Stimulated activated CD8-positive, alpha-beta memory T cell treated with anti-CD3 and anti-CD28 coated beads, Interleukin-2, amount 100 ng/mL, for 1 hour (primary cell): Measurements from ENCODE around the gene ATP6V0C.

Experiments used
- DNase-seq, 2 donors: peaks; one replicate each; pipeline ENCODE4 v3.0.0-alpha.2; 2020; ENCODE audit warnings: low read depth in 2 of 2

Gene ATP6V0C

DNA sequence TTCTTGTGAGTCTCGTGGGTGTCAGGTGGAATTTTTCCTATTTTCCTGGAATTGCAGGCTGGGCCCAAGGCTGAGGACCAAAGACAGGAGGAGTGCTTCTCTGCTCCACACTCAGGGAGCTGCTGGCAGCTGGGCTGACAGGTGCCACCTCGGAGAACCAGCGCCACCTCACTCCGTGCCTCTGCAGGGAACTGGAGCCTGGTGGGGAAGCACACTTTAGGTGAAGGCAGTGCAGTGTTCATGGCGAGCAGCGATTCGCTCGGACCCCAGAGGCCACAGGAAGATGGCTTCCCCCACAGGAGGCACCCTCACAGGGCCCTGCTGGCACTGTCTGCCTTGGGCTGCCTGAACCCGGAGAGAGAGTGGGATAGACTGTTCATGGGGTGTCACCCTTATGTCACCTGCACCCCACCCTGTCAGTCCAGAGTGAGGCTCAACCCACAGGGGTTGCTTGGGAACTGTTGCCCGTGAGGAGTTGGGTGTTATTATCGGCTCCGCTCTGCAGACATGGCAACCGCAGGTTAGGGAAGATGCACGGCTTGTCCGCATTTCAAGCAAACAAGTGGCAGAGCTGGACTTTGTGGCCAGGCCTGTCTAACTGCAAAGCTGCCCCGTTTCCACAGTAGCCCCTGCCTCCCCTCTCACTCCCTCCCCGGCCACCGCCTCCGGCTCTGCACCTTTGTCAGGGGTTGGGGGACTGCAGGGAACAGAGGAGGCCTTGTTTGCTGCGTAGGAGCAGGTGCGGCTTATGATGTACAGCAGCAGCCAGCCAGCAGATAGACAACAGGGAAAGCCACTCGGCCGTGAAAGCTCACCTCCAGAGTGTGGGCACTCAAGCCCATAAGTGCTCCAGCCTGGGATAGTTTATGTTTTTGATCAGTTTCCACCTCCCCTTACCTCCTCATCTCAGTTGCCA lies 23.3 kb upstream of the ATP6V0C start:
- DNase-seq, result no peak

DNA sequence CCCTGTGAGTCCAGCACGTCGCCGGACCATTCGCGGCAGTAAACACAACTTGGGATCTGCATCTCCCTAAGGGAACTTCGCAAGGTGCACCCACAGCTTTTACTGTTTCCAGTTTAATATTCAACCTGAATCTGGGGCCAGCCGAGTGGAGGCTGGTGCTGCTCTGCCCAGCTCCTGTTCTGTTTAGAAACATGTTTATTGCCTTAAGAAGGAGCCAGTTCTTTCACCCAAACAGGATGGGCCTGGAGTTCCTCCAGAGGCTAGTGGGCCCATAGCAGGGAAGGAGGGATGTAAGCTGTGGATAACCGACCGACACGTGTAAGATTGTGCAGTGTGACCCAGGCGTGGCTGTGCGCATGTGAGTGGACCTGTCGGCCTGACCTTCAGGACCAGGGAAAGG lies 21.5 kb upstream of the ATP6V0C start:
- no peak for DNase-seq

DNA sequence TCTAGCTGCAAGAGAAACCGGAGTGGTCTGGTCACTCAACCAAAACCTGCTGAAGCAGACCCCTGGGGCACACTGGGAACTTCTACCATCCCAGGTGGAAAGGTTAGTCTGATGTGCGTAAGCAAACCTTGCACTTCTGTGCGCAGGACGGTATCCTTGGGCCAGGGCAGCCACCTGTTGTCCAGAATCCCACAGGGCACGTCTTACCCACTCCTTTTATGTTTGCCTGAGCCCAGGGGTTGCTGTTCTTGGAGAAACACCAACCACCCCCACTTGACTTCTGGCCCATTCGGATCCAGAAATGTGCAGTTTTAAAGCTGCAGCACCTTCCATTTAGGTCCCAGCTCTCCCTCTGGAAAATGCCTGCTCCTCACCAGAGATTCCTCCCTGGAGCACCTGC lies 20.1 kb upstream of the ATP6V0C start:
- DNase-seq, result no peak

DNA sequence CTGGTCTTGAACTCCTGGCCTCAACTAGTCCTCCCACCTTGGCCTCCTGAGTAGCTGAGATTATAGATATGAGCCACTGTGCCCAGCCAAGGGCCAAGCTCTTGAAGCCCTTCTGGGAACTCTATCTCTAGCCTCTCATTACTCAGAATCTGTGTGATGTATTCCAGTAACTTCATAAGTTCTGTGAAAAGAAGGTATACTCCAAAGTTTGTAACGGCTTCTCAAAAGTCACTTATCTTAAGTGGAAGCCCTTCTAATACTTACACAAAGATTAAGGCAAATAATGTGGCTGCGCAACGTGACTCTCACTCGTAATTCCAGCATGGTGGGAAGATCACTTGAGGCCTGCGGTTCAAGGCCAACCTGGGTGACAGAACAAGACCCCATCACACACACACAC lies 19.1 kb upstream of the ATP6V0C start:
- DNase-seq, result no peak

DNA sequence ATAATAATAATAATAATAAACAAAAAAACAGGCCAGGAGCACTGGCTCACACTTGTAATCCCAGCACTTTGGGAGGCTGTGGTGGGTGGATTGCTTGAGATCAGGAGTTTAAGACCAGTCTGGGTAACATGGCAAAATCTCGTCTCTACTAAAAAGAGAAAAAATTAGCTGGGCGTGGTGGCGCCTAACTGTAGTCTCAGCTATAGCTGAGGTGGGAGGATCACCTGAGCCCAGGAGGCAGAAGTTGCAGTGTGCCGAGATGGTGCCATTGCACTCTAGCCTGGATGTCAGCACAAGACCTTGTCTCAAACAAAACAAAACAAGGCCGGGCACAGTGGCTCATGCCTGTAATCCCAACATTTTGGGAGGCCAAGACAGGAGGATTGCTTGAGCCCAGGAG lies 18.7 kb upstream of the ATP6V0C start:
- no peak for DNase-seq

DNA sequence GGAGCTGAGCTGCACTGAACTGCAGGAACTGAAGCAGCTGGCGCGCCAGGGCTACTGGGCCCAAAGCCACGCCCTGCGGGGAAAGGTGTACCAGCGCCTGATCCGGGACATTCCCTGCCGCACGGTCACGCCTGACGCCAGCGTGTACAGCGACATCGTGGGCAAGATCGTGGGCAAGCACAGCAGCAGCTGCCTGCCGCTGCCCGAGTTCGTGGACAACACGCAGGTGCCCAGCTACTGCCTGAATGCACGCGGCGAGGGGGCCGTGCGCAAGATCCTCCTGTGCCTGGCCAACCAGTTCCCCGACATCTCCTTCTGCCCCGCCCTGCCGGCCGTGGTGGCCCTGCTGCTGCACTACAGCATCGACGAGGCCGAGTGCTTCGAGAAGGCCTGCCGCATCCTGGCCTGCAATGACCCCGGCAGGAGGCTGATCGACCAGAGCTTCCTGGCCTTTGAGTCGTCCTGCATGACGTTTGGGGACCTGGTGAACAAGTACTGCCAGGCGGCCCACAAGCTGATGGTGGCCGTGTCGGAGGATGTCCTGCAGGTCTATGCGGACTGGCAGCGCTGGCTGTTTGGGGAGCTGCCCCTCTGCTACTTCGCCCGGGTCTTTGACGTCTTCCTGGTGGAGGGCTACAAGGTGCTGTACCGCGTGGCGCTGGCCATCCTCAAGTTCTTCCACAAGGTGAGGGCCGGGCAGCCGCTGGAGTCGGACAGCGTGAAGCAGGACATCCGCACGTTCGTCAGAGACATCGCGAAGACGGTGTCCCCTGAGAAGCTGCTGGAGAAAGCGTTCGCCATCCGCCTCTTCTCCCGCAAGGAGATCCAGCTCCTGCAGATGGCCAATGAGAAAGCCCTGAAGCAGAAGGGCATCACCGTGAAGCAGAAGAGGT lies 17.3 kb upstream of the ATP6V0C start:
- no peak for DNase-seq

DNA sequence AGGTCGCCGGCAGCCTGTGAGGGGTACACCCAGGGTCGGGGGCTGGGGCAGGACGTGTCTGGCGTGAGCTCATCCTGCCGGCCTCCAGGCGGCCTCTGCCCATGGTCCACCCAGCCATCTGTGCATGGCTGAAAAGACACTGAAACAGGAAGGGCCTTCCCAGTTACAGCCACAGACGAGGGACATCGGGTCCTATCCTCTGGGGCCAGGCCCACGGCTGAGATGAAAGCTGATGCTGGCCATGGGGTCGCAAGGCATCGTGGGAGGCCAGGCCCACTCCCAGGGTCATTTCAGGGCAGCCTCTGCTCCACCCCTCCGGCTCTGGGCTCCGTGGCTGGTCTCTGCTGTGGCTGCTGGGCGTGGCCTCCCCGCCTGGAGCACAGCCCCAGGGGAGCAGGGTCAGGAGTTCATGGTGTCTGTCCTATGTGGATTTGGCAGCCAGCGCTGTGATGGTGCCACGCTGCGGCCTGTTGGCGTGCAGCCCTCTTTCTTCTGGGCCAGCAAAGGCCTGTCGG lies 16.6 kb upstream of the ATP6V0C start:
- DNase-seq, result no peak

DNA sequence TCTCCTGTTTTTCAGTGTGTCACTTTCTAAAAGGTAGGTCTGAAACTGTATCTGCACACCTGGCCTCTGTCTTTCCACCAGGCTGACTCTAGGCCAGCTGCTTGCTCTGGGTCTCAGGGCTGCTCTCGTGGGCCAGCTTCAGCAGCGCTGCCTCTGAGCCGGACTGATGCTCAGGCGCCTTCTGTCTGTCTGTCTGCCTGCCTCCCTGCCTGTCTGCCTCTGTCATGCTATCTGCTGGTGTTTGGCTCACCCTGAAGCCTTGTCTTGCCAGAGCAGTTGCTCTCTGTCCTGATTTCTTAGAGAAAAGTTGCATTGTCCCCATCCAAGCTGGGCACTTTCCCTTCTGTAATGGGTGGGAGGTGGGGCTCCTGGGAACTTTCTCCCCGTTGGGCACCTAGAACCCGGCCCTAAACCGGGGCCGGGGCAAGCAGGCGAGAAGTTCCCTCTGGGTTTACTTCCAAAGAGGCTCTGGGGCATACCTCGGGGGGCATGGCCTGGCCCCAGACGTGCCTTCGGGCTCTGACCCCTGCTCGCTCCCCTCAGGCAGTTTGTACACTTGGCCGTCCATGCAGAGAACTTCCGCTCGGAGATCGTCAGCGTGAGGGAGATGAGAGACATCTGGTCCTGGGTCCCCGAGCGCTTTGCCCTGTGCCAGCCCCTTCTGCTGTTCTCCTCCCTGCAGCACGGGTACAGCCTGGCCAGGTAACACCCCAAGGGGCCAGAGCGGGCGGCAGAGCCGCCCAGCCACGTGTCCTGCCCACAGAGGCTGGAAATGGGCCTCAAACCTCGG lies 15.9 kb upstream of the ATP6V0C start:
- no peak for DNase-seq

DNA sequence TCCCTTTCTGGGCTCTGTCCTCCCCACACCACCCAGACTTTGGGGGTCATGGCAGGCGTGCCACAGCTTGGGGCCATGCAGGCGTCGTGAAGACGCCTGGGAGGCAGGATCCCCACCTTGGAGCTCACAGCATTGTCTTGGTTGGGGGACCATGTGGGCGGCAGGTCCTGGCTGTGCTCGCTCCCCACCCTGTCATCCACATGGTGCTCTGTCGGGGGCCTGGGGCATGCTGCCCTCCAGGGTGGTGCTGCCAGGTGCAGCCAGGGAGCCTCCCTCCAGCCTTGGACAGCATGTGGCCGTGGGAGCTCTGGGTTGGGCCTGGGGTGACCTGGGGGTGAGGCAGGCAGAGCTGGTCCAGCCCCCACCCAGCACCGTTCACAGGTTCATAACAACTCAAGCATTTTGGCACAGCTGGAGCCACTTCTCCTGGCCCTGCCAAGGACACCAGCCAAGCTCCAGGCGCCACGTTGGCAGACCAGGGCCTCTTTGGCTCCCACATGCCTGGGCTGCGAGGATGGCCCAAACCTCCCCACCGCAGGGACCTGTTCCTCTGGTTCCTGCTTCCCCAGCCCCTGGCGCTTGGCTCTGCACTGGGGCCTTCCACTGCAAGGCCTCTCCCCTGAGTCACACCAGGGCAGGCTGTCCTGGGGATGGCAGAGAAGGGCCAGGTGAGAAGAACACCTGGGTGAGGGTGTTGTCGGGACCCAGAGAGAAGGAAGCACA lies 15.1 kb upstream of the ATP6V0C start:
- DNase-seq, result no peak

DNA sequence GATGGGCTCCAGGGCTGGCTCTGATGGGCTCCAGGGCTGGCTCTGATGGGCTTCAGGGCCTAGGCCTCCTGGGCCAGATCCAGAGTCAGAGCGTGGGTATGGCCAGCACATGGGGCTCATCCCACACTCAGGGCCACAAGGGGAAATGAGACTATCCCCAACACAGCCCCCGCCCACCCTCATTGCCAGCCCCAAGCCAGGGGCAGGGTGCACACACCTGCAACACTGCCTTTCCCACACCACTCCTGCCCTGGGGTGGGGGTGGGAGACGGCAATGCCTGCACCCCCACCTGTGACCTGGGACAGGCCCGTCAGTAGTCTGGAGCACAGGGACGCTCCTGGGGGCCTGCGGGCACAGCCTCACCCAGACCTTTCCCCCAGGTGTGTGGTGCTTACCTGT lies 14.3 kb upstream of the ATP6V0C start:
- DNase-seq, result no peak

DNA sequence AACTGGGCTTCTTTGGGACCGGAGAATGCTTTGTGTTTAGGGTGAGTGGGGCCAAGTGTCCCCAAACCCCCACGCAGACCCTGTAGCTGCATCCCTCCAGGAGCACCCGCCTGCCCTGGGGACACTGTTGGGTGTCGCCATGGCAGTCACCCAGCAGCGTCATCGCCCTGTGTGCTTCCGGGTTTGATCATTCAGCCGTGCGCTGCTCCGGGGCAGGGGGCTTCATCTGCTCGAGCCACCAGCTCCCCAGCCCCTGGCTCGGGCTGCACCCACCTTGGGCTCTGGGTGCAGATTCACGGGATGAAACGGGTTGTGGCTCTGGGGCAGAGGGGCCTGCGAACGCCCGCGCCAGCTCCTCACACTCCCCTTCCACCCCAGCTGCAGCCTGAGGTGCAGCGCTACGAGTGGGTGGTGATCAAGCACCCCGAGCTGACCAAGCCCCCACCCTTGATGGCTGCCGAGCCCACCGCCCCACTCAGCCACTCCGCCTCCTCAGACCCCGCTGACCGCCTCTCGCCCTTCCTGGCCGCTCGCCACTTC lies 13.8 kb upstream of the ATP6V0C start:
- no peak for DNase-seq

DNA sequence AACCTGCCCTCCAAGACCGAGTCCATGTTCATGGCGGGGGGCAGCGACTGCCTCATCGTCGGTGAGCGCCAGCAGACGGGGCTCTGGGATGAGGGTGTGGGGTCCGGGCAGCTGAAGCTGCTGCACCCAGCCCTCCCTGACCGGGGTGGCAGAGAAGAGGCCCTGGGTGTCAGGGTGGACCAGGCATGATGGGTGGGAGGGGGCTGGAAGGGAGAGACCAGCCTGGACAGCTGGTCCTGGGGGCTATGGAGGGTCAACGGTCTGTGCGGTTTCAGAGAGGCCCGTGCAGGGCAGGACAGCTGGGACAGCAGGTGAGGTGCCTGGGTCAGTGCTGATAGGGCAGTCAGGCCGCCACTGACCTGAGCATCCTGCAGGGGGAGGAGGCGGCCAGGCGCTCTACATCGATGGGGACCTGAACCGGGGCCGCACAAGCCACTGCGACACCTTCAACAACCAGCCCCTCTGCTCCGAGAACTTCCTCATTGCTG lies 13.3 kb upstream of the ATP6V0C start:
- no peak for DNase-seq

DNA sequence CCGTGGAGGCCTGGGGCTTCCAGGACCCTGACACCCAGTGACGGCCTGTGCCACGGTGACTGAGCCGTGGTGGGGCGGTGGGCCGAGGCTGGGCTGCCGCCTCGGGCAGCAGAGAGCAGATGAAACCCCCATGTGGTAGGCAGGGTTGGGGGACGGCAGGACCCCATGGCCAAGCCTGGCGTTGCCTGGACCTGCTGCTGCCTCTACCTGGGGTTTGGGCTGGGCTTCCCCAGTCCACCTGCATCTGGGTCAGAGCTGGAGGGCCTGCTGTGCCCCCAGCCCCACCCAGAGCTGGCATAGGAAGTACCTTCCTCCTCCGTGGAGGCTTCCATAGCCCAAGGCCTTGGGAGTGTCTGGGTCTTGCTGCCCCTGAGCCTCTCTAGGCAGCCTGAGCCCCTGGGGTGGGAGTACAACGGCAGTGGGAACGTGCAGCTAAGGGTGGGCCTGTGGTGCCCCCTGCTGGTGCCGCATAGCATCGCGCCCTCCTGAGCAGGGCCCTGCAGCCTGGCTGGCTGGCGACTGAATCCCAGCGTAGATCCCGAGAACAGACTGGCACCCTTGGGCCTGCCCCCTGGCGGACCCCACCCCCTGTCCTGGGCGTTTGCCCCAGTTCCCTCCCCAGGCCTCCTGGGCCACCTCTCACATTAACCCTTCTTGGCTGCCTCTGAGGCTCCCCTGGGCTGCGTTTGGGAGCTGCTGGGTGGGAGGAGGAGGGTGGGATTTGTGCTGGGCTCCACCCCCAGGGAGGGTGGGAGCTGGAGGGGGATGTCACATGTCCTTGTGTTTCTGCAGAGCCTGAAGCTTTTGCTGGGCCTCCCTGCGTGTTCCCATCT lies 12.6 kb upstream of the ATP6V0C start:
- DNase-seq, result peak; percentile 68 to 72

DNA sequence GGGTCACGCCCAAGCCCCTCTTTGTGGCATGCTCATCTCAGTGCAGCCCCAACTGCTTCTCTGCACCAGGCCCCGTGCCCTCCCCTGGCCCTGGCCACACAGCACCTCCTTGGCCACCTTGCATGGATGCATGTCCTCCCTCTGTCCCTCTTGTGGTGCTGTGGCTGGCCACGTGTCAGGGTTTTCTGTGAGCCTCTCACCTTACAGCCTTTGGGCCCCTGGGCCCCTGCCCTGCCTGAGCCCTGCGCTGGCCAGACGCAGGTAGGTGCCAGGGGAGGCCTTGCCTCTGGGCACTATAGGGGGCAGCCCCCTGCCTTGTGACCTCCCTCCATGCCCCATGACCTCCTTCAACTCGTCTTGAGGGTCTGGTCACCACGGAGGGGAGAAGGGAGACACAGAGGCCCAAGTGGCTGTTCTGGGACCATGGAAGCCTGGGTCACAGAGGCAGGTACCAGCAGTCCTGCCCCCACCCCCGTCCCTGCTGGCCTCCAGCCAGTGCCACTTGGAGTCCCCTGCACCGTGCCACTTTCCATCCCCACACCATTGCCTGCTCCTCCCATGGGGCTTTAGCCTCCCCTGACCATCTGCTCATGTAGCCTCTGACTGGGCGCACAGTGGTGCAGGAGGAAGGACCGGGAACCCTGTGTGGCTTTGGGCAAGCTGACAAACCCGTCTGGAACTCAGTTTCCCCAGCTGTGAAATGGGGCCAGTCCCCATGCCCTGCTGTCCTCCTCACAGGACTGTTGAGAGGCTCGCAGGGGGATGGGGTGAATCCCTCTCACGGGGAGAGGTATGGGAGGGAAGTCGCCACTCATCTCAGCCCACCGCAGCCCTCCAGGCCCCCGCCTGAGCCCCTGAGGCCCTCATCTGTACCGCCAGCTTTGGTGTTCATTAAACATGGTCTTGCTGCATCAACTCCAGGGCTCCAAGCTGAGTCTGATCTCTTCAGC lies 11.5 kb upstream of the ATP6V0C start:
- no peak for DNase-seq

DNA sequence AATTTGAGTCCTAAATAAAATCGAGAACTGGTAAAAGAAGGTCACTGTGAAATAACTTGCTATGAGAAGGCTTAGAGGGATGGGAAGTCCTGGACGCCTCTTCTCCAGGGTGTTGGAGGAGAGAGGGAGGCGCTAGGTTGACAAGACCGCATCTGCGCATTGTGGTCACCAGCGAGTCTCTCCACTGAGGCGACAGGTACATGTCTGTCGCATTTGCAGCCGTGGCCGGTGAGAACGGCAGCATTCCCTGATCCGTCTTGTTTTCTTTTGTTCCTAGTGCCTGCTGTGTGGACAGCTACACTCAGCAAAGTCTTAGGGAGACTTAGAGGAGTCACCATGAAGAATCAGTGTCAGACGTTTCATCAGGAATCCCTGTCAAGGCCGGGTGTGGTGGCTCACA lies 8.1 kb upstream of the ATP6V0C start:
- DNase-seq, result no peak

DNA sequence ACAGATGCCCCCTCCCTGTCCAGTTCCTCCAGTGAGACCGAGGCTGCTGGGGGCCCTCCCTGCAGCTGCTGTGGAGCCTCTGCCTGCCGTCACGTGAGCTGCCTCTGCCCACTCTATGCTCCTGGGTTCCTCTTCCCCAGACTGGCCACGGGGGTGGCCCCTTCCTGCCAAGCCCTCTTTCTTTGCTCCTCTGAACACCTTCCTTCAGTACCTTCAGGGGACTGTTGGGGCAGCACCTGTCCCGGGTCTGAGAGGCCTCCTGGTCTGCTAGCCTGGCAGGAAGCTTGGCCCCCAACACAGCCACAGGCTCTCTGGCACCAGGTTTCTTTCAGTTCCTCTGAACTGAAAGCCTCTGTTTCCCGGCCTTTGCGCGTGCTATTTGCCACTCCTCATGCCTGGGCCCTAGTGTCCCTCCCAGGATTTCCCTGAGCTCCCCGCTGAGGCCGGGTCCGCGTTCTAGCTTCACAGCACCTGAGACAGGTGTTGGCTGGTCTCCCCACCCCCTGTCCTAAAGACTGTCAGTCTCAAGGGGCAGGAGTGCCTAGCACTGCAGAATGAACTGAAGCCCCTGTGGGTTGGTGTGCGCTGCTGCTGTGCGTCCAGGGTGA lies 6.6 kb upstream of the ATP6V0C start:
- DNase-seq, result no peak

DNA sequence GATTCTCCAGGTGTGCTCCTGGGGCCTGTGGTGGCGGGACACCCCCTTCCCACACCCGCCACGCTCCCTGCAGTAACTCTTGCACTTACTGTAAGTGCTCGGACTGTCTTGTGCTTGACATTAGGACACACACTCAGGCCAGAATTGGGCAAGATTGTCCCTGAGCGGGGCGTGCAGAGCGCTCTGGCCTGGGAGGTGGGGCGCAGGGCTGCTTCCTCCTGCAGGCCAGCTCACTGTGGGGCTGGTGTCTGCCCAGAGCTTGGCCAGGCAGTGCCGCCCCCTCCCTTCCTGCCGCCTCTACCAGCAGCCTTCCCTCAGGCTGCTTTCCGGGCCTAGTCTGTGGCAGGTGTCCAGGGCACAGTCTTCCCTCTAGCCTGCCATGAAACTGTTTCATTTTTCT lies 6.1 kb upstream of the ATP6V0C start:
- no peak for DNase-seq

DNA sequence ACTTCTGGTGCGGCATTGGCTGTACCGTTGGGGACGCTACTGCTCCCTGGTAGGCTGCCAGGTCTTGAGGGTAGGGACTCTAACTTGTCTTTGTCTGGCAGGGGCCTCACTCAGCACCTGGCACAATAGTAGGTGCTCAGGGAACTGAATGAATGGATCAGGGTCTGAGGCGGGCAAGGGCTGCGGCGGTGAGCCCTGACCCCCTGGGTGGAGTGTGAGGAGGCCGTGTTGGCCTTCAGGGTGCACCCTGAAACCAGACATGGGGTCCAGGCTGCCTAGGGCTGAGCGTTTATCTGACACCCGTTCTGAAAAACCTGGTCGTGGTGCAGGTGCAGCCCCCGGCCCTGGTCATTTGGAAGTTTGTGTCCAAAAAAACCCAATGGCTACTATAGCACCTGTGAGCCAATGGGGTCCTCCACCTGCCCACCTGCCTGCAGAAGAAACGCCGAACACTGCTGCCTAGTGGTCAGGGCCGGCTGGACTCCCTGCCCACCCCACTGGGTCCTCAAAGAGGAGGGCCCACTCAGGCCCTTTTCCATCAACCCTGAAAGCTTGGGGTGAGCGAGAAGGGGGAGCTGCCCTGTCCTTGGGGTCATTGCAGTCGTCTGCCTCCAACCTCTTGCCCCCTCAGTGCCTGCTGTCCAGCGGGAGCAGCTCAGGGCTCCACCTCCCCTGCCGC lies 4.9 kb upstream of the ATP6V0C start:
- DNase-seq, result no peak
